HepG2 (cell line): ENCODE data around the gene TMEM258. TPM values are rescaled to one million over a fixed set of nuclear protein-coding genes. Genes with fewer than 3 reads are reported as not detected.

Experiments
- ATAD3A ChIP-seq: sonication (generic); formaldehyde crosslinking; IDR thresholded peaks from 2 replicates; pipeline ENCODE4 v1.4.0; 2020; ENCODE audit warnings: missing genetic modification reagents
- CSRNP1 ChIP-seq: sonication (generic); formaldehyde crosslinking; IDR thresholded peaks from 2 replicates; pipeline ENCODE4 v1.8.1; 2023; ENCODE audit warnings: mild to moderate bottlenecking, missing genetic modification reagents
- FOSL1 ChIP-seq: sonication (generic); formaldehyde crosslinking; IDR thresholded peaks from 2 replicates; pipeline ENCODE4 v1.9.0; 2021; ENCODE audit warnings: missing genetic modification reagents, borderline replicate concordance
- FOXK2 ChIP-seq: fragments of 450-650 bp; IDR thresholded peaks from 2 replicates; pipeline ENCODE4 v1.6.1; 2016
- HNRNPLL ChIP-seq: fragments of 200-400 bp; formaldehyde crosslinking; IDR thresholded peaks from 2 replicates; pipeline ENCODE4 v1.6.1; 2017; ENCODE audit warnings: mild to moderate bottlenecking, low read depth, low read length; ENCODE audit not compliant: poor library complexity, severe bottlenecking
- MTF2 ChIP-seq: sonication (generic); formaldehyde crosslinking; IDR thresholded peaks from 2 replicates; pipeline ENCODE4 v1.5.0; 2020; ENCODE audit warnings: missing genetic modification reagents, borderline replicate concordance
- NFRKB ChIP-seq: fragments of 450-650 bp; IDR thresholded peaks from 2 replicates; pipeline ENCODE4 v1.6.1; 2017
- NKX3-1 ChIP-seq: sonication (generic); formaldehyde crosslinking; IDR thresholded peaks from 2 replicates; pipeline ENCODE4 v1.5.0; 2020; ENCODE audit warnings: missing genetic modification reagents
- NR2C2 ChIP-seq: sonication (generic); formaldehyde crosslinking; IDR thresholded peaks from 2 replicates; pipeline ENCODE4 v1.4.0; 2020; ENCODE audit warnings: missing genetic modification reagents, mild to moderate bottlenecking, moderate library complexity, borderline replicate concordance
- PAWR ChIP-seq: sonication (generic); formaldehyde crosslinking; IDR thresholded peaks from 2 replicates; pipeline ENCODE4 v1.4.0; 2020; ENCODE audit warnings: missing genetic modification reagents, mild to moderate bottlenecking, borderline replicate concordance
- PCBP2 ChIP-seq: fragments of 200-400 bp; formaldehyde crosslinking; optimal IDR thresholded peaks from 2 replicates; pipeline ENCODE3; 2018; ENCODE audit warnings: low read length, low read depth; ENCODE audit not compliant: poor library complexity, severe bottlenecking
- PHF5A ChIP-seq: IDR thresholded peaks from one replicate; pipeline ENCODE4 v1.6.1; 2018; ENCODE audit warnings: low read depth, missing genetic modification reagents; ENCODE audit not compliant: unreplicated experiment
- RARA ChIP-seq: IDR thresholded peaks from 2 replicates; pipeline ENCODE4 v1.6.1; 2016; ENCODE audit warnings: missing genetic modification reagents, missing compliant biosample characterization
- RBM22 ChIP-seq: fragments of 200-400 bp; formaldehyde crosslinking; optimal IDR thresholded peaks from 2 replicates; pipeline ENCODE3; 2017; ENCODE audit warnings: mild to moderate bottlenecking, low read length, moderate library complexity
- SALL2 ChIP-seq: sonication (generic); formaldehyde crosslinking; IDR thresholded peaks from 2 replicates; pipeline ENCODE4 v1.8.1; 2023; ENCODE audit warnings: mild to moderate bottlenecking, missing genetic modification reagents, inconsistent platforms
- SAP130 ChIP-seq: IDR thresholded peaks from 2 replicates; pipeline ENCODE4 v1.6.1; 2016; ENCODE audit warnings: low read depth
- SKI ChIP-seq: fragments of 450-650 bp; IDR thresholded peaks from one replicate; pipeline ENCODE4 v1.6.1; 2018; ENCODE audit warnings: mild to moderate bottlenecking; ENCODE audit not compliant: partially characterized antibody
- ZBTB4 ChIP-seq: sonication (generic); formaldehyde crosslinking; IDR thresholded peaks from 2 replicates; pipeline ENCODE4 v1.4.0; 2020; ENCODE audit warnings: missing genetic modification reagents, mild to moderate bottlenecking, borderline replicate concordance
- ZBTB7B ChIP-seq: sonication (generic); formaldehyde crosslinking; IDR thresholded peaks from 2 replicates; pipeline ENCODE4 v1.4.0; 2020; ENCODE audit warnings: missing genetic modification reagents
- ZFP90 ChIP-seq: sonication (generic); formaldehyde crosslinking; IDR thresholded peaks from 2 replicates; pipeline ENCODE4 v1.8.0; 2022; ENCODE audit warnings: missing genetic modification reagents, mild to moderate bottlenecking, inconsistent platforms, borderline replicate concordance
- ZNF556 ChIP-seq: sonication (generic); formaldehyde crosslinking; IDR thresholded peaks from 2 replicates; pipeline ENCODE4 v1.4.0; 2020; ENCODE audit warnings: mild to moderate bottlenecking, missing genetic modification reagents, borderline replicate concordance
- ZNF562 ChIP-seq: sonication (generic); formaldehyde crosslinking; IDR thresholded peaks from 2 replicates; pipeline ENCODE4 v1.8.0; 2022; ENCODE audit warnings: missing genetic modification reagents, borderline replicate concordance
- ZZZ3 ChIP-seq: sonication (generic); formaldehyde crosslinking; IDR thresholded peaks from 2 replicates; pipeline ENCODE4 v1.4.0; 2020; ENCODE audit warnings: missing genetic modification reagents, mild to moderate bottlenecking, borderline replicate concordance
- polyA plus RNA-seq, 8 experiments: library from polyadenylated mRNA; depleted of rRNA in 3 of 8; stranded (reverse) in 7 of 8; unstranded in 1 of 8; fragments of >200 nt; fragmentation: Illumina TruSeq in 4 of 8; extraction: Trizol in 4 of 8; gene quantifications; 2 replicates each; pipeline versions ENCODE4 v1.2.1 to v1.2.3, GENCODE V29; 2011 to 2016; ENCODE audit warnings: low read depth in 4 of 8, missing spikeins in 1 of 8, mixed read lengths in 1 of 8; ENCODE audit not compliant: insufficient read depth in 1 of 8
- total RNA-seq, 5 experiments: library from RNA; depleted of rRNA; stranded (reverse); fragments of >200 nt; fragmentation: Illumina TruSeq; extraction: Trizol; gene quantifications; 2 replicates each; pipeline ENCODE4 v1.2.3, GENCODE V29; 2016; ENCODE audit warnings: low read depth in 1 of 5
- TF ChIP-seq, protein P1 (sequence below): sonication (generic); formaldehyde crosslinking; IDR thresholded peaks from 2 replicates; pipeline ENCODE4 v1.5.0; 2020; ENCODE audit warnings: mild to moderate bottlenecking, missing genetic modification reagents, moderate library complexity

Gene TMEM258
- total and polyA plus RNA-seq, 2 of the 13 experiments (the other 11 are each of a cell fraction or from before 2014, with no cell fraction given) = 175 to 424 TPM

- TF ChIP-seq ZBTB4 (0 out of 2 replicates have a peak, but pooled peaks have one; percentile 31), PHF5A (CRISPR knock-in tag) (no peak), SAP130 (CRISPR knock-in tag) (peak; percentile 98), ZNF562 (no peak), FOXK2 (no peak), ATAD3A (CRISPR knock-in tag) (no peak), ZNF556 (CRISPR knock-in tag) (0 out of 2 replicates have a peak, but pooled peaks have one; percentile 11), HNRNPLL (peak; percentile 71), SKI (no peak), MTF2 (CRISPR knock-in tag) (peak; percentile 71; the same call in 1 of the 2 replicates), FOSL1 (CRISPR knock-in tag) (no peak), RARA (CRISPR knock-in tag) (no peak; the same call in 1 of the 2 replicates), NFRKB (no peak), CSRNP1 (CRISPR knock-in tag) (peak; percentile 89; the same call in 1 of the 2 replicates), ZZZ3 (CRISPR knock-in tag) (no peak), SALL2 (CRISPR knock-in tag) (peak; percentile 93), PCBP2 (no peak), RBM22 (no peak), ZFP90 (CRISPR knock-in tag) (no peak), NR2C2 (peak; percentile 94), ZBTB7B (CRISPR knock-in tag) (no peak; the same call in 1 of the 2 replicates), PAWR (no peak), NKX3-1 (CRISPR knock-in tag) (peak; percentile 57; the same call in 1 of the 2 replicates)
- TF ChIP-seq, protein P1, sequence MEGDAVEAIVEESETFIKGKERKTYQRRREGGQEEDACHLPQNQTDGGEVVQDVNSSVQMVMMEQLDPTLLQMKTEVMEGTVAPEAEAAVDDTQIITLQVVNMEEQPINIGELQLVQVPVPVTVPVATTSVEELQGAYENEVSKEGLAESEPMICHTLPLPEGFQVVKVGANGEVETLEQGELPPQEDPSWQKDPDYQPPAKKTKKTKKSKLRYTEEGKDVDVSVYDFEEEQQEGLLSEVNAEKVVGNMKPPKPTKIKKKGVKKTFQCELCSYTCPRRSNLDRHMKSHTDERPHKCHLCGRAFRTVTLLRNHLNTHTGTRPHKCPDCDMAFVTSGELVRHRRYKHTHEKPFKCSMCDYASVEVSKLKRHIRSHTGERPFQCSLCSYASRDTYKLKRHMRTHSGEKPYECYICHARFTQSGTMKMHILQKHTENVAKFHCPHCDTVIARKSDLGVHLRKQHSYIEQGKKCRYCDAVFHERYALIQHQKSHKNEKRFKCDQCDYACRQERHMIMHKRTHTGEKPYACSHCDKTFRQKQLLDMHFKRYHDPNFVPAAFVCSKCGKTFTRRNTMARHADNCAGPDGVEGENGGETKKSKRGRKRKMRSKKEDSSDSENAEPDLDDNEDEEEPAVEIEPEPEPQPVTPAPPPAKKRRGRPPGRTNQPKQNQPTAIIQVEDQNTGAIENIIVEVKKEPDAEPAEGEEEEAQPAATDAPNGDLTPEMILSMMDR = no peak
Observed at GRCh38 chr11:61792310-61793082, at the start of gene TMEM258, which contains the start of gene FEN1 (continued).
